GM19438 (cell line): ENCODE measurements around the gene LRRC2.
A peak's percentile ranks its signal among the peaks of the same experiment; 100 is the strongest.
"Not testable (repeated sequence)": the region's sequence is repeated elsewhere in the genome, so short reads cannot be mapped to it uniquely, and the experiment has no call there.

Source experiments
- ATAC-seq: cut with Tn5 transposase; IDR thresholded peaks from one replicate; pipeline ENCODE4 v1.9.1; 2021; ENCODE audit warnings: low read depth; ENCODE audit not compliant: unreplicated experiment

Gene LRRC2

DNA sequence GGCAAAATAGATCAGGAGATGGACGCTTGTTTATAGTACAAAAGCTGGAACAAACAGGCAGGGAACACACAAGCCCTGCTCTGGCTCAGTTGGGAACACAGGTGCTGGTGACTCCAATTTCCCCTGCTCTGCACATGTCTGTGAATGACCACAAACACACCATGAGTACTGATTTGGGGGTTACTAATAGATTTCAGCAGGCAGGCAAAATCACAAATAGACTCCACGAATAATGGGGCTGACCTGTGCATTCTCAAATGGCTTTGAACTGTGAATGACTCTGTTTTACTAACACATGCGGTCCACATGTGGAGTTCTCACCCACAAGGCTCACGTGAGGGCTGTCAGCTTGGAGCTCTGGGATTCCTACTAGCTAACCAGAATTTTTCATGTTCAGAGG lies 64.4 kb downstream of the LRRC2 start:
- no peak for ATAC-seq

DNA sequence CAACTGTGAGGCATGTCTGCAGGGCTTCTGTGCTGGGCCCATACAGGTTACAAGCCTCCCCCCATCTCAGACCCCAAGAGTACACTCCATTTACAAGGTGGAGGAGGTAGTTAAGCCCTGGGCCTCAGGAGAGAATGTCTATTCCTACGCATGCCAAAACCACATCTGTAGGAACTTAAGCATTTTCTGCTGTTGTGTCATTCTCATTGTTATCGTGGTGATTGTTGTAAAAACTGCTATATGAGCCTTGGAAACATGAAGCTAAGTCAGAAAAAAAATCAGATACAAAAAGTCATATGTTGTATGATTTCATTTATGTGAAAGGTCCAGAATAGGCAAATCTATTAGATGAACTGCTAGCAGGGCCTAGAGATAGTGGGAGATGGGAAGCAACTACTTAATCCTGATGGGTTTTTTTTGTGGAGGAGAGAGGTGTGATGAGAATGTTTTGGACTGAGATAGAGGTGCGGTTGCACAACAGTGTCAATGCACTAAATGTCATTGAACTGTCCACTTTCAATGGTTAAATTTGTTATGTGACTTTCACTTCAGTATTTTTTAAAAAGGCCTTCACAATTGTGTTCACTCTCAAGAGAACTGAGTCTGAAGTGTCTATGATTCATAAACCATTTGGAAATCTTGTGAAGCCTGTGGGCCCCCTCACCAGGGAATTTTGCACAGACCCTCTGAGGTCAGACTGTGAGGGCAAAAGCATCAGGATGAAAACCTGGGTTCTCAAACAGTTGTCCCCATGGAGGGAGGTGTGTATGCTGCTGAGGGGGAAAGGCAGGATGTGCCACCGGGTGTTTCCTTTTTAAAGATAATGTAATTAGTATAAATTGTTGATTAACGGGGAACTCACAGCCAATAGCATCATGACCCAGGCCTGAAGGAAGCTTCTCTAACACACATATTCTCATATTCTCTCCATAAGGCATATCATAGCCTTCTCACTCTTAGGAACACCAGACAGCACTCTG lies 65.2 kb downstream of the LRRC2 start:
- ATAC-seq: no peak

DNA sequence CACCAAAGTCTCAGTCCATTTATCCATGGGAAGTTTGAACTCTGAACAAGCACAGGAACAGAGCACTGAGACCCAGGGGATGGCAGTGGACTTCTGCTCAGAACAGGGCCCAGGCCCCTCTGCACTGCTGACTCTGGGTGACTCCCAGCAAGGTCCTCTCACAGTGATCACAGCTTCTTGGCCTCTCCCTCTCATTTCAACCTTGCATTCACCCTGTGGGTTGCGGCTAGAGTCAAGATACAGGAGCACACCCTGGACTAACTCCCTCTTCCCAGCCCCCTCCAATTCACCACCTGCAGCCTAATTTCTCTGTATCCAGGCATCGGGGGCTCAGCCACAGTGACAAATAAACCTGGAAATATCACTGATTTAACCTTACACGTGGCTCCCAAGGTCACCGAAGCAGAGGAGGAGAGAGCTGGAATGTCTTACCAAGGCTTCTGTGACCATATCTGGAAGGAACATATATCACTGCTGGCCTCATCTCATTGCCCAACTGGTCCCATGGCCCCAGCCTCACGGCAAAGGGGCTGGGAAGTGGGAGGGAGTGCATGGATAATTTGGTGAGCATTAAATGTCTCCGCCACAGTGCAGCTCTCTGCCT lies 67.1 kb downstream of the LRRC2 start:
- no peak for ATAC-seq

DNA sequence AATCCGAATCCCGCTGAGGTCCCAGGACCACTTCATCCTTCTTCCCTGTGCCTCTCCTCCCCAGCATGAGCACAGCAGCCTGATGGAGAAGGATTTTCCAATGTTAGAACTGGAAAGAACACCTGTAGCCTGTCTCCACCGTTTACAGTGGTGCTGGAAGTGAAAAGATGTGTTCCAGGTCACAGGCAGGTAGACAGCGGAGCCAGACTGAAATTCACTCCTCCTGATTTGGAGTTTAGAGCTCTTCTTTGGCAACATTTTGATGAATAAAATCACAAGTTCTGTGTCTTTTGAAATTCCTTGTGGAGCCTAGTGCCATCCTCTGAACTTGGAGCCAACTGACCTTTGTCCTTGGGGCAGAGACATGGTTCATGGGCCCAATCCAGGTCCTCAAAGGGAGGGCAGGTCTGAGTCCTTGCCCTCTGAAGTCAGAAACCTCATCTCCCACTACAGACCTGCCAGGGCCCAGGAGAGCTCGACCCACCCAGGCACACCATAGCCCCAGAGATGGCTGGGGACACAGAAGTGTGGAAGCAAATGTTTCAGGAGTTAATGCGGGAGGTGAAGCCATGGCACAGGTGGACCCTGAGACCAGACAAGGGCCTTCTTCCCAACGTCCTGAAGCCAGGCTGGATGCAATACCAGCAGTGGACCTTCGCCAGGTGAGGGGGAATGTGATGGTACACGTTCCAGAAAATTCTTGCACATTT lies 68.4 kb downstream of the LRRC2 start, which contains the start of gene RTP3:
Gene RTP3 (plus strand): TSS at position 421 of the 710 bp plus-strand sequence. CDS start 87 bp downstream, at position 508.
- no peak for ATAC-seq

DNA sequence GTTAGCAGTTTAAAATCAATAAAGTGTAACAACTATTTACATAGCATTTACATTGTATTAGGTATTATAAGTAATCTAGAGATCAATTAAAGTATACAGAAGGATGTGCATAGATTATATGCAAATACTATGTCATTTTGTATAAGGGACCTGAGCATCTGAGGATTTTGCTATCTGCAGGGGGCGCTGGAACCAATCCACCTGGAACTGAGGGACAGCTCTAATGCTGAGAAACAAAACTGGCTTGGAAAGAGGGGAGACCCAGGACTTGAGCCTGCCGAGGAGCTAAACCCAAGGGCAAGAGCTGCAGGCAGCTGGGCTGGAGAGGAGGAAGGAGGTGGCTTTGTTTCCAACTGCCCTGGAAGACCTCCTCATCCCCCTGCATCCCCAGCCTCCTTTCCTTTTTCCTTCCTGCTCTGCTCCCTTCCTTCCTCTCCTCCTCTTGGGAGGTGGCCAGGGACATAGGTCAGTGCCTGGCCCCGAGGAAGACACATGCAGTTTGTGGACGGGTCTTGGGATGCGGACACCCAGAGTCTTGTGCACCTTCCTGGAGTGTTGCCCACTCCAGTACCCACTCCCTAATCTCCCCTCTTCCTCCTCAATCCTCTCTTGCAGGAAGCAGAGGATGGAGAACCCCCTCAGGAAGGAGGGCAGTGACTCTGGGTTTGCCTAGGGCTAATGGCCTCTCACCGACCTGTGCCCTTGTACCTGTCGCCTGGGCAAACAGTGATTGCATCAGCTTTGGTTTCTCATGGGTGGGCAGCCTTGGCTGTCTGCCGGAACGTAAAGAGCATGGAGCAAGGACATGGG lies 69.2 kb downstream of the LRRC2 start:
- no peak for ATAC-seq

DNA sequence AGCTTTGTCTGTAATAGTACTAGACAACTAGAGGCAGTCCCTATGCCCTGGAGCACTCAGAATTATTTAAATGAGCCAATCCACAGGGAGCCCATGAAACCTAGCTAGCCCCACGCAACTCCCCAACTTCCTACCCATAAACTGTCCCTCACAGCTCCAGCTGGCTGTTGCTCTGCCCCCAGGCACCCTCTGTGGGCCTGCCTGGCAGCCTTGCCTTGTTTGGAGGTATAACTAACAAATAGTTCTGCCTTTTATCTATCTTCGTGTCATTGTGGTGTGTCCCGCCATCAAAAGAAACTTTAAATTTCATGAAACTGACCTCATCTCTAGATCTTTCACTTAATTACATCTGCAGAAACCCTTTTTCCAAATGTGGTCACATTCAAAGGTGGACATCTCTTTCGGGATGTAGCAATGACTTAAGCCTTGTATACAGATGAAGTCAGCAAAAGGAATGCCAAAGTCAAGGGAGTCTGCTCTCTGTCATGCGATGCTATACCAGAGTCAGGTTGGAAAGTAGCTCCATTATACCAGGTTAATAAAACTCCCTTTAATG lies 70.1 kb downstream of the LRRC2 start:
- ATAC-seq: no peak

DNA sequence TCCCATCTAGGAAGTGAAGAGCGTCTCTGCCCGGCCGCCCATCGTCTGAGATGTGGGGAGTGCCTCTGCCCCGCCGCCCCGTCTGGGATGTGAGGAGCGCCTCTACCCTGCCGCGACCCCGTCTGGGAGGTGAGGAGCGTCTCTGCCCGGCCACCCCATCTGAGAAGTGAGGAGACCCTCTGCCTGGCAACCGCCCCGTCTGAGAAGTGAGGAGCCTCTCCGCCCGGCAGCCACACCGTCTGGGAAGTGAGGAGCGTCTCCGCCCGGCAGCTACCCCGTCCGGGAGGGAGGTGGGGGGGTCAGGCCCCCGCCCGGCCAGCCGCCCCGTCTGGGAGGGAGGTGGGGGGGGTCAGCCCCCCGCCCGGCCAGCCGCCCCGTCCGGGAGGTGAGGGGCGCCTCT lies 71.6 kb downstream of the LRRC2 start:
- not testable (repeated sequence) for ATAC-seq

DNA sequence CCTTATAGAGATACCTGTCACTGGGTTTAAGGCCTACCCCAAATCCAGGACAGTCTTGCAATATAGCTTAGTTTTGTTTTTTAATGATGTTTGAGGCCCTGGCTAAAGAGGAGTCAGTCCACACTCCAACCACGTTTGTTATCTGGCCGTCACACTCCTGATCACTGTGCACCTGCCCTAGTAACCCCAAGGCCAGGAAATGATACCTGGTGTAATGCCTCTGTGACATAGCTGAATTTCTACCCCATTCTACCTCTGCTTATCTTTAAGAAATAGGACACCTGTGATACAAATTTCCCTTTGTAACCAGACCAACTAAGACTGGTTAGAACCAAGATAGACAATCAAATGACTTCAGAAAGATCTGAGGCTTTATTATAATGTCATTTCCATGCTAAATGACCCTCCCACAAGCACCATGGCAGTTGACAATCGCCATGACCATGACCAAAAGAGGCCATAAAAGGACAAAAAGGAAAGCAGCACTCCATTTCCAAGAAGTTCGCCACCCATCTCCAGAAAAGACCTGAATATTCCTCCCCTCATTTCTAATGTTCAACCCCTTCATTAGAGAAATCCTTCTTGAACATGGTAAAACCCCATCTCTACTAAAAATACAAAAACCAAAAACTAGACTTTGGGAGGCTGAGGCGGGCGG lies 73.1 kb downstream of the LRRC2 start:
- ATAC-seq: no peak

DNA sequence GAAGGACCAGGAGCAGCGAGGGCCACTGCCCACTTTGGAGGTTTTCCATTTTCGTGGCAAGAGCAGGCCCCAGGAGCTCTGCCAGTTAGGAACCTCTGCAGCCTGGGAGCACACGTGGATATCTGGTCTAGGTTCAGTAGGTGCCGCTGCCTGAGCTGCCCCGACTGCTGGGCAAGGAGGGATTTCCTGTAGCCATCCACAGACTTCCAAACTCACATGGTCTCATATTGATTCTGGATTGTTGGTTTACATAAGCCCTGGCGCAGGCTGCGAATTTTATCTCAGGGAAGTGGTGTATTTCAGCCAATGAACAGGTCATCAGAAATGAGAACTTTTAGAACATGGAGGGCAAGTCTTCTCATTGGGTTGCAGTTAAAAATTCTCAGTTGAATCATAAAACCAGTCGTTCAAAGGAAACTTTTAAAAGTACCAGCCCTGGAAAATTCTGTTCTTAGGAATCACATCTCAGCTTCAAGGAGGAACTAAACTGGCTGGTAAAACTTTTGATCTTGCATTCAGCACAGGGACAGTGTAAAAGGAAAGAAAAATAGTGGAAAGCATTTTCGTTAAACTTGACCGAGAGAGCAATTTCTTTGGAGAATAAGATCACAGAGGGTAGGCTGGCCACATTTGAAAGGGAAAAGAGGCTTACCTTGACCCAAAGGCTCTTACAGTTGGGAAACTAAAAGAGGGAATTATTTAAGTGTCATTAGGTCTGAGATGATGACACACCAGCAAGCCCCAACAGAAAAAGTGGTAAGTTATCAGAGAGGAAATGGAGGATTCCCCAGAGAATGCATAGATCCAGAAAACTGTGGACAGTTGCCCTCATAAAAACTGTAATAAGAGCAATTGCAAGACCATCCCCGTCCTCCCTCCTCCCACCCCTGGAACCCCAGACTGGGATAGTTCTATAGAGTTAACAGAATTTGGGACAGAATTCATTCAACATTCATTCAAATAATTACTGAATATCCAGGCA lies 74.7 kb downstream of the LRRC2 start:
- no peak for ATAC-seq

DNA sequence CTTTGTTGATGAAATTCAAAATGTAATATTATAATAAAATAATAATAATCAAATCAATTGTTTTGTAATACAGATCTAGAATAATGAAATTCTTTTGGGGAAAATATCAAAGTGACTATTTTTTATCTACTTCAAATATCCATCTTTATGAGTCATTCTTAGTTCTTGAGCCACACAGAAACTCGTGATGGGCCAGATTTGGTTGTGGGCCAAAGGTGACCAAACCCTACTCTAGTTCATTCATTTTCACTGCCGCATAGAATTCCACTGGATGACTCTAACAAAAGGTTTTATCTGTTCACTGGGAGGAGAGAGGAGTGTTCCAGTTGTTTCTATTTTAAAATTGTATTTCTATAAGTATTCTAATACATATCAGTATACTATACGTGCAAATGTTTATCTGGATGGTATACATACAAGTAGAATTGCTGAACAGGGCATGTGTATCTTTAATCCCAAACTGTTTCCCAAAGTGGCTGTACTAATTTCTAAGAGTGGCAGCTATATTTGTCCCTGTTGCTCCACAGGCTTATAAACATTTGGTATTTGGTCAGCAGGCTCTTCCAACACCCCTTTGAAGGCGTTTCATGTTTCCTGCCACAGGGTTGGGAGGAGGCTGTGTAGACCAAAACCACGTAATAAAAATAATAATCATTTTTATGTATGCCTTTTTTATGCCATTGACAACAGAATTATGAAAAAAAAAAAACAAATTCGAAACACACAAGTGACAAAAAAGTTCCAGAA lies 75.6 kb downstream of the LRRC2 start:
- no peak for ATAC-seq

DNA sequence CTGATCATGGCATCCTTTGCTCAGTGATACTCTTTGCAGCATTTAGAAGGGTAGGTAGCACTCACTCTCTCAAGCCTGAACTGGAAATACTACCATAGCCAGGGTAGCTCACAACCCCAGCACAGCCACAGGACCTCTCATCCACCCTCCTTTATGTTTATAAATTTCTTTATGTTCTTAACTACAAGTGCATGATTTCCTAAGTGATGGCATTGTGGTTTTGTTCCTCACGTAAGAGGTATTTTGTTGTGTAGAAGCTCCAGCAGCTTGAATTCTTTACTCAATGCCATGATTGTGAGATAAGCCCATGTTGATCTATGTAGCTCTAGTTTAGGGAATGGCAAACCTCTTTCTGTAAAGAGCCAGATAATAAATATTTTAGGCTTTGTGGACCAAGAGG lies 76.2 kb downstream of the LRRC2 start:
- no peak for ATAC-seq

DNA sequence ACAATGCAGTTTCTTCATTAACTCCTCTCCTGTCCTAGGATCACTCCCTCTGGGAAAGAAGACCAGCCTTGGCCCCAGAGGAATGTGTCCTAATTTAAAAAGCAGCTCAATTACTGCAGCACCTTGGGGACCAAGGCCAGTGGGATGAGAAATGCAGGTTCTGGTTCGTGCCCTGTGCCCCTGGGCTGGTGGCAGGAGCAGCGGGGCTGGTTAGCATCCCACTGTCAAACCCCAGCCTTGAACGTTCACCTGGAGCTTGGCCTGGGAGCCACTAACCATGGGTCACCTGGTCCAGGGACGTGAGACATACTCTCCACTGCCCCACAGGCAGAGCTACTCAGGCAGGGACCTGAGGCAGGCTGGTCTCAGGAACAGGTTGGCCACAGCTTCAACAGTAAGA lies 76.7 kb downstream of the LRRC2 start:
- no peak for ATAC-seq

DNA sequence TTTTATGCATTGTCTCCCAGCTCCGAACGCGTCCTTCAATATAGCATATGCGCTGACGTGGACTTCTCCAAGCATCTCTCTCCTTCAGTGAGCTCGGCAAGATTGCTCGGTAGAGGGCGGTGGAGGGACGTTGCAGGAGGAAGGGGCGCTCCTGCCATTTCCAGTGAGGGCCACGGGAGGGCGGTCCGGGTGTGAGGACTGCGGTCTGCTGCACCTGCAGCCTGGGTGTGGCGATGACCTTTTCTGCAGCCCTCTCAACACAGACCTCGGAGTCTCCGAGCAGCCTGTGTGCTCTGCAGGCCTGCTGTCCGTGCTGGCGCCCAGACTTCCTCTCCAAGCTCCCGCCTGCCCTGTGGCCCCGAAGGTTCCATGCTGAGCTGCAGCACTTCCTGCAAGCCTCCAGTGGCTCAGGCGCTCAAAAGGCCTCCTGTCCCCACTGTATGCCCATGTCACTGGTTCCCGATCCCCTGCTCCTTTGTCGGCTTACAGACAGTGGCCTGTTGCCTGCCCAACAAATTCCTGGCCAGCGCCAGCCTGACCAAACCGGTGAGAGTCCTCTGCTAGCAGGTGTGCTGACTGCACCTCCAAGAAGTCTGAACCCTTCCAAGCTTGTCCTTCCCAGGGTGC lies 77.3 kb downstream of the LRRC2 start:
- peak; percentile 86 for ATAC-seq

DNA sequence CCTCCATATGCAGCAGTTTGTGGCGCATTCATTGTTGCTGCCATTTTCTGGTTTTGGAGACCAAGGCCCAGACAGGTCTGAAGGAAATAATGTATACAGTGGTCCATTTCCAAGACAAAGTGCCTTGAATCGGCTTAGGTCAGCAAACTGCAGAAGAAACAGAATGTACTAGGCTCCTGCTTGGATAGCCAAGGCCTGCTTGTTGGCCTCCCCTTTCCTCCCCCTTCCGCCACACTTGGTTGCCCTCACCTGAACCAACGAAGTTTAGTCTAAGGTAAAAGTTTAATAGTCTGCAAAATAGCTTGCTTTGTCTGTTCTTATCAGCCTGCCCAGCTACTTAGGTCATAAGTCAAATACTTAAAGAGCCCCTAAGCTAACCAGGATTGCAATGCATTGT lies 80.3 kb downstream of the LRRC2 start:
- ATAC-seq: no peak

DNA sequence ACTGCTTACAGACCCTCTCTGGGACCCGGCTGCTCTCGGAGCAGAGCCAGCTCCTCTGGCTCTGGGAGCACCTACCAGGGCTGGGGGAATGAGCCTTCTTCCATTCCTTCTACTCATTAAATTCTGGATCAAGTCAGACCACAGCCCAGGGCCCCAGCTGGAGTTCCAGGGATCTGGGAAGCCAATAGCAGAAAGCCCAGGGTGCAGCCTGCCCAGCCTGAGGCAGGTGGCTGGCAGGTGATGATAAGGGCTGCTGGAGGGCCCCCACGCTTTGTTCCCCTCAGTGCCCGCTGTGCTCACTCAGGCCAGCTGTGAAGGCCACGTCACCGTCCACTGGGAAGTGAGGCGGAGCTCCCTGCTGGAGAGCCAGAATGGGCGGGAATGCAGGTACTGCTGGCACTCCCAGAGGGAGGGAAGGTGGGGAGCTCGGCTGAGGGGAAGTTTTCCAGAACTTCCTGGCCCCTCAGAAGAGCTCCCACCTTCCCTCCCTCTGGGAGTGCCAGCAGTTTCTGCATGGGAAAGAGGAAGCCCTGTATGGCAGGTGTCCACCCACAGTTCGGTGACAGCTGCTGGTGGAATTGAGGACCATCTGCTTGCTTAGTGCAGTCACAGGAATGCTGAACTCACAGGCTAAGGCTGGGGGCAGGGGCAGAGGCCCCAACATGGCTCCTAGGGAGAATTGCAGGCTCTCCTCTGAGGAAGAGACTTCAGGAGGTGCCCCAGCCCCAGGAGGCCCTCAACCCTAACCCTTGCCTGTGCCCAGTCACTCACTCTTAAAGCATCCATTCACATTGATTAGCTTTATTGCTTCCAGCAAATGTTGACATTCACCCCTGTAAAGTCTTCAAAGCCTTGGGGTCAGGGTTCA lies 81.0 kb downstream of the LRRC2 start:
- ATAC-seq: no peak

DNA sequence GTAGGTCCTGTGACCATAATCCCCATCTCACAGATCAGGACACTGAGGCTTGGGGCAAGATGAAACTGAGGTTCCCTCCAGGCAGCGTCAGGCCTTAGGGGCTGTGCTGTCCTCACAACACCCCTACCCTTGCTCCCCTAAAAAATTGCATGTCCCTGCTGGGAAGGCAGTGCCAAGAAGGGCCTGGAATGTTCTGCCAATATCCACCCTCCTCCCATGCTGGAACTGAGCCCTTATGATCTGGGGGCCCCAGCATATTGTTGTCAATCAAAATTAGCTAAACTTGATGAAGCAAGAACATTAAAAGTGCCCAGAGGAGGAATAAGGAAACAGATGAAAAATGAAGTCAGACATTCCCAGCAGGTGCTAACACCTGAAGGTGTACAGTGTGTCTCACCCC lies 81.7 kb downstream of the LRRC2 start:
- ATAC-seq: no peak
